HG03558 (cell line): ENCODE measurements around the gene CACNA2D3.
"Not testable (repeated sequence)": the region's sequence is repeated elsewhere in the genome, so short reads cannot be mapped to it uniquely, and the experiment has no call there.

Experiments
- ATAC-seq: cut with Tn5 transposase; IDR thresholded peaks from one replicate; pipeline ENCODE4 v1.9.1; 2021; ENCODE audit warnings: moderate number of reproducible peaks; ENCODE audit not compliant: unreplicated experiment; ENCODE audit errors: extremely low read depth

The CACNA2D3 gene

DNA sequence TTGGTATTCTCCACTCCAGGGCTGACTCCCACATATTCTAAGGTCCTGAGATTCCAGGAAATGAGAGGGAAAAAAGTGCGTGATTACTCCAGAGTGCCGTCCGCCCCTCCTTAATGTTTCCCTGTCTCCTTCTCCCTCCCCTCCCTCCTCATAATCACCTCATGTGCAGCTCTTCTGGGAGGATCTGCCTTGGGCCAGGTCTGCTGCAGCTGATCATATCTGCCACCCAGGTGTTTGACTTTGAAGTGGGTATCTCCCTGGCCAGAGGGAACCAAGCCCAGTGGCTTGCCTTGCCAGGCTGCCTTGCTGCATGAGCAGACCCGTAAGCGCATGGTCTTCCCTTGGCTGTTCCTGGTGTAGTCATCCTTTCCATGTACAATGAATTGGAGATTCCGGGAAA lies 833.6 kb downstream of the CACNA2D3 start:
- no peak for ATAC-seq

- ATAC-seq: no peak
These were observed 835.4 kb downstream of the CACNA2D3 start for GRCh38 chr3:54957711-54958110.

DNA sequence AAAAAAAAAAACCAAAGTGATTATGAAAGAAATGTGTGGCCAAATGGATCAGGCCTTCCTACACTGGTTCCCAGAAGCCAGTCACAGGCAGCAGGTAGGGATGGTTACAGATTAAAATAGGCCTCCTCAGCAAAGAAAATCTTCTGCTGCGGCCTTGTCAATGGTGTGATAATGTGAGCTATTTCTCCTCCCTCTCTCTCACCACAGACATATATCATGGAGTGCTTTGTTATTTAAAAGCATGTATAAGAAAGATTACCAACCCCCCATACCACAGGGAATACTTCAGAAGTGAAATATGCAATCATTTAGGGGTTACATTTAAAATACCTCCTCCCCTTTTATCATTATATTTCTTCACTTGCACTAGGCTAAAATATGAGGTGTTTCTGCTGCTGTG lies 837.7 kb downstream of the CACNA2D3 start:
- no peak for ATAC-seq

DNA sequence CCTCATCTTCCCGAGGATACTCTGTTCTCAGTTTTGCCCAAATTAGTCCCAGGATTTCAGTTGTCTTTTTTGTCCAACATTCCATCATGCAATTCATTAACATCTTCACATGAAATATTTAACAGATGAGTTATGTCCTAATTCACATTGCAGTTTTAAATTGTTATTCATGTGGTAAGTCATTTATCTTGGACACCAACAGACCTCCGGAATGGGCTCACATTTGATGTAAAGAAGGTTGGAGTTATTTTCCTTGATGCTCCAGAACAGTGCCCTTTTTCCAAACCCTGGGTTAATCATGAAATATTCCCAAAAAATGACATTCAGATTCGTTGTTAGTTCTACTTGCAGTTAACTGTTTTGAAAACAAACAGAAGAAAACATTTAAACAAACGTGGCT lies 838.3 kb downstream of the CACNA2D3 start:
- no peak for ATAC-seq

GRCh38 chr3:54962200-54962599 lies 839.8 kb downstream of the CACNA2D3 start:
- no peak for ATAC-seq

- no peak for ATAC-seq
These were observed 841.3 kb downstream of the CACNA2D3 start for GRCh38 chr3:54963641-54964040.

DNA sequence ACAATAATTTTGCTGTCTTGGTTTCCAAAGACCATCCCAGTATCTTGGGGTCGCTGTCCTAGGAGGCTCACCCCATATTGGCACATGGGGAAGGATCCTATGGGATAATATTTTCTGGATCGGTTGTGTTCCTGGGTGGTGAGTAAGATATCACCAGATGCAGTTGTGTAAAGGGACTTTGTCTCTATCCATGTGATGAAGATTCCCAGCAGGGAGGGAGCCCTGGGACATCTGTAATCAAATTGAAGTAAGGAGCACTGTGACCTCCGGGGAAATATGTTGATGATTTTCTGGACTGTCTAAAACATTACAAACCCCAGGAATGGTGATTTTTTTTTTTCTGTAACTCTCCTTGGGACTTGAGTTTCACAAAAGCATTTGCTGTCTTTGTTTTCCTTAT lies 841.7 kb downstream of the CACNA2D3 start:
- no peak for ATAC-seq

DNA sequence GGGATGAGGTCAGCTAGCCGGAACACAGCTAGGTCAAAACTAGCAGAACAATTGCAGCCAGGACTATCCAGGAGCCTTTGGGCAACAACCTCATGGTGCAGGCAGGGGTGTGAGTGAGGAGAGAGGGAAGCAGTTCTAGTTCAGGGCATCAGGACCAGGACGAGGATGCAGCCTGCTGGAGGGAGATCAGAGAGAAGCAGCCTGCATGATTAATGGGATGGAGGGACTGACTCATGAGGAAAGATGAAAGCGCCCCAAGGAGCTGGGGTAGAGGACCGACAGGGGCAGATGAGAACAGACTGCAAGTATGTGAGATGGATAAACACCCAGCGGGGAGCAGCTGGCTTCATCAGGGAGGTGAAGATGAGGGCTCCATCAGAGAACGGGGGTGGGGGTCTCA lies 843.4 kb downstream of the CACNA2D3 start:
- no peak for ATAC-seq

- ATAC-seq: no peak
These were observed 844.6 kb downstream of the CACNA2D3 start for GRCh38 chr3:54966979-54967378.

DNA sequence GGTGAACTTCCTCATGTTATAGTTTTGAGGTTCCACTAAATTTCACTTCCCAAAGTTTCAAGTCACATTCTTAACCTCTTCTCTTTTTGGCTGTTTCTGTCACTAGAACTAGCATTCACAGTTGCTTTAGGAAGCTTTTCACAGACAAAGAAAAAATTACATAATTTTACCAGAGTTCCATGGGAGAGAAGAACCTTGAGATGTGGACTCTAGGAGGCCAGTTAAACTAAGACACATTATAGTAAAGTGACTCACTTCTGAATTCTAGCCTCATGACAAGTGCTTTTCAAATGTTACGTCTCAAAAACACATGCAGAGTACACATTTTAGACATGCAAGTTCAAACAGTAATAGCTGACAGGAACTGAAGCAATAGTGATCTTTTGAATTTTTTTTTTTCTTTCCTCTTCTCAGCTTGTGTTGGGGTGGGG lies 845.4 kb downstream of the CACNA2D3 start:
- ATAC-seq: no peak

GRCh38 chr3:54968546-54969172 lies 846.3 kb downstream of the CACNA2D3 start:
- ATAC-seq: no peak

DNA sequence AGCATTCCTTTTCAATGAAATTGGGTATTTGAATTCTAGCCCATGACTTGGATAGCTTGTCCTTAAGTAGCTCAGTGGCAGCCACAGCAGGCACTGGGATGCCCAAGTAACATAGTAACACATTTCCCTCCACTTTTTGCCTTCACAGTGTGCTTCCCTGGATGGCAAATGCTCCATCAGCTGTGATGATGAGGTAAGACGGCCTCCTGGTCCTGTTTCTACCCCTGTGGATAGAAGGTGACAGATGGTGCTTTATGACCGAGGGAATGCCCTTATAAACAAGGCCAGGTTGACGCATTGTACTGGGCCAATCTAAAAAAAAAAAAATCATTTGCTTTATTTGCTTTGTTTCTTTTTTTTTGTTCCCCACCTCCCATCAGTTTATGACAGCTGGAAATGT lies 847.3 kb downstream of the CACNA2D3 start:
- no peak for ATAC-seq

DNA sequence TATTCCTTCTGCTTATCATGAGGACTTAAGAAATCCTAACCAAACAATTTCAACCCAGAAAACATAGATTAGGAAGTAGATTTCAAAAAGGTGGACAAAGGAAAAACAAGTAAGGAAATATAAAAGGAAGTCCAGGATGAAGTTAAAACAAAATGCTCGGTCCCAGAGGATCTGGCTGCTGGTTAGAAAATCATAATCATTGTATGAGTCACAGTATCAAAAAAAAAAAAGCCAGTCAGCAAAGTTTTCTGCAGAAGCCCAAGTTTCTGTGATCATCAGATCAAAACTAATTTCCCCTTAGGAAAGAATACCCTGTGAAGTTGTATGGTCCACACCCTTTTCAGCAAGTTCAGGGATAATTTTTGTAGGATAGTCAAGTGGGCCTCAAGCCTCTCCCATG lies 848.5 kb downstream of the CACNA2D3 start:
- no peak for ATAC-seq

DNA sequence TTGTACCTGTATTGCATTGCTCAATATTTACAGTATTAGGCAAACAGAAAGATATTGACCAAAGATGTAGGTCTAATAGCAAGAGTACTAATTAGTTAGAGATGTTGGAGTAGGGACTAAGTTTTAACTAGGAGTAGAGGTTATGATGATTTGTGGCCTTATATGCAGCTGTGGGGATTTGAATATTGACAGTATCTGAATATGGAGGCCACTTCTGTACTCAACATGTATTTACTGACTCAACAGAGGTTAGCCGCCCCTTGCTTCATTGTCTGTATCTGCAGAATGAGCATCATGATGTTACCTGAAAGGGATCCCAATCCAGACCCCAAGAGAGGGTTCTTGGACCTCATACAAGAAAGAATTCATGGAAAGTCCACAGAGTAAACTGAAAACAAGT lies 855.1 kb downstream of the CACNA2D3 start:
- no peak for ATAC-seq

GRCh38 chr3:54977946-54978345 lies 855.6 kb downstream of the CACNA2D3 start:
- ATAC-seq: not testable (repeated sequence)

GRCh38 chr3:54982807-54983206 lies 860.5 kb downstream of the CACNA2D3 start:
- ATAC-seq: no peak

- ATAC-seq: no peak
These were observed 861.1 kb downstream of the CACNA2D3 start for GRCh38 chr3:54983266-54984099.

DNA sequence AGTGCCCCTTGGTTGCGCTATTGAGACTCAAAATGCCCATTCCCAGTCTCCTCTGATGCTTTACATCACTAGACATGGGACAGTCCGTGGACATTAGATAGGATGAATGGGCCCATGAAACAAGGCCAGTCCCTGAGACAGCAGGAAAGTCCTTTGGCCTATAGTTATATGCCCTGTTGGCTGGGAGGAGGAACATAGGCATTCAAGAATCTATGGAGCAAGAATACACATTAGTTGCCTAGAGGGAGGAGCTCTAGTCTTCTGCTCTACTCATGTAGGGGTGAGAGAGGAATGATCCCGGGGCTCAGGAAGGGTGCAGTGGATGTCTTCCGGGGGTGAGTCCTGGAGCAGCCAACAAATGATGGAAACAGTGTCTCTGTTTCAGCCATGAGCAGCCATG lies 863.5 kb downstream of the CACNA2D3 start:
- ATAC-seq: no peak

DNA sequence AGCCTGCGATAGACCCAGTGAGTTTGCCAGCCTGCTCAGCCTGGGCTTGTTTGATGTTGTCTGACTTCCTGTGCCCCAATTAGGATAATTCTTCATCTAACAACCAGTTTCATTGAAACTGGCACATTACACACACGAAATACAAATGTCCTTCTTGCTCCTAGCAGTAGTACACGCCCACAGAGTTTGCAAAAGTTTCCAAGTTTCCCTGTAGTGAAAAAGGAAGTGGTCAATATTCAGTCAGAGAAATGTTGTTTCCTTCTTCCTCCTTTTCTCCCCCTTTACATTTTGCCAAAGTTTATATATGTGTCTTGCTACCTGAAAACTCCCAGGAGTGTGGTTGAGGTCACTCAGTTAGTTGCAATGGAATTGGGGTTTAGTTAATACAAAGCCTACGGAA lies 863.9 kb downstream of the CACNA2D3 start:
- ATAC-seq: no peak

- no peak for ATAC-seq
These were observed 865.4 kb downstream of the CACNA2D3 start for GRCh38 chr3:54987719-54988118.

GRCh38 chr3:54988302-54988837 lies 866.0 kb downstream of the CACNA2D3 start:
- no peak for ATAC-seq
